Stimulated activated CD8-positive, alpha-beta memory T cell treated with anti-CD3 and anti-CD28 coated beads, Interleukin-7, amount 100 ng/mL, for 48 hours (primary cell): ENCODE results near the gene E2F4.

Source experiments
- DNase-seq, 2 donors: peaks; one replicate each; pipeline ENCODE4 v3.0.0-alpha.2; 2020; ENCODE audit warnings: low read depth in 1 of 2; ENCODE audit errors: extremely low read depth in 1 of 2

Gene E2F4

DNA sequence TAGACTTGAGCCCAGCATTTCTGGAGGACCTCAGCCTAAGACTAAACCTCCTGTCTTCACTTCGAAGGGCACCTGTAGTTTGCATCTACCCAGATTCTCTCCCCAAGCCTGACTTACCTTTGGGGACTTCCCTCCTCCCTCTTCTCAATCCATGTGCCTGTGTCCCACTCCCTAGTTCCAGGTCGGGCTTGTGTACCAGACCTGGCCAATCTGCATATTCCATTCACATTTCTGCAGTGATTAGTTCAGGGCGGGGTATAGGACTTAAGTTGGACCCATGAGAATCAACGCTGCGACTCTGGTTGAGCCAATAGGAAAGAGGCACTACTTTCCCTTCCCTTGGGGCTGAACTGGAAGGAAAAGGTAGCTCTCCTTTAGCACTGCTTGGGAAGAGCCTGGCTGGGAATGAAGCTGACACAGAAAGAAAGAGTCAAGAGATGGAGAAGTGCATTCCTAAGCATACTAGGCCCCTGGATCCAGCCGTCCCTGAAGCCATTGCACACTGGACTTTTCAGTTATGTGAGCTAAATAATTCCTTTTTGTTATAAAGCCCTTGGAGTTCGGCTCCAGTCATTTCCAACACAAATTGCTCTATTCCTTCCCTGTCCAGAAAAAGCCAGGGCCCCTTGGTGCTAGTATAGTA, 34.7 kb upstream of the E2F4 start:
- DNase-seq, result no peak

DNA sequence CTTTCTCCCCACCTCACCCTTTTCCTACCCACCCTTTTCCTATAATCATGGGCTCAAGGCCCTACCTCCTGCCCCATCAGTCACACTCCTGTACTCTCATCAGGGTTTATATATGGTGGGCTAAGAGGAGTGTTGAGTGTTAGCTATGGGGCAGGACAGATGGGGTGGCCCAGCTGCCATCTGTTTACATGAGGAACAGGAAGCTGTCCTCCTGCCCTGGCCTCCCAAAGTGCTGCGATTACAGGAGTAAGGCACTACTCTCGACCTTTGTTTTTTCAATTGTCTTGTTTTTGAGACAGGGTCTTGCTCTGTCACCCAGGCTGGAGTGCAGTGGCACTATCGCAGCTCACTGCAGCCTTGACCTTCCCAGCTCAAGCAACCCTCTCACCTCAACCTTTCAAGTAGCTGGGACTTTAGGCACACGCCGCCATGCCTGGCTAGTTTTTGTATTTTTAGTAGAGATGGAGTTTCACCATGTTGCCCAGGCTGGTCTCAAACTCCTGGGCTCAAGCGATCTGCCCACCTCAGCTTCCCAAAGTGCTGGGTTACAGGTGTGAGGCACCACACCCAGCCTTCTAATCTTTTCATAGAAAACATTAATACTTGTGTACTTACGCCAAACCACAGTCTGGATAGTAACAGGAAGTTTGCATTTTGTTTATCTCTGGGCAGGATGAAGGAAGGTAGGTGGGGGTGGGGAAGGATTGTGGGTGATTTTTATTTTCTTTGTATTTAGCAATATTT, 33.9 kb upstream of the E2F4 start:
- no peak for DNase-seq

DNA sequence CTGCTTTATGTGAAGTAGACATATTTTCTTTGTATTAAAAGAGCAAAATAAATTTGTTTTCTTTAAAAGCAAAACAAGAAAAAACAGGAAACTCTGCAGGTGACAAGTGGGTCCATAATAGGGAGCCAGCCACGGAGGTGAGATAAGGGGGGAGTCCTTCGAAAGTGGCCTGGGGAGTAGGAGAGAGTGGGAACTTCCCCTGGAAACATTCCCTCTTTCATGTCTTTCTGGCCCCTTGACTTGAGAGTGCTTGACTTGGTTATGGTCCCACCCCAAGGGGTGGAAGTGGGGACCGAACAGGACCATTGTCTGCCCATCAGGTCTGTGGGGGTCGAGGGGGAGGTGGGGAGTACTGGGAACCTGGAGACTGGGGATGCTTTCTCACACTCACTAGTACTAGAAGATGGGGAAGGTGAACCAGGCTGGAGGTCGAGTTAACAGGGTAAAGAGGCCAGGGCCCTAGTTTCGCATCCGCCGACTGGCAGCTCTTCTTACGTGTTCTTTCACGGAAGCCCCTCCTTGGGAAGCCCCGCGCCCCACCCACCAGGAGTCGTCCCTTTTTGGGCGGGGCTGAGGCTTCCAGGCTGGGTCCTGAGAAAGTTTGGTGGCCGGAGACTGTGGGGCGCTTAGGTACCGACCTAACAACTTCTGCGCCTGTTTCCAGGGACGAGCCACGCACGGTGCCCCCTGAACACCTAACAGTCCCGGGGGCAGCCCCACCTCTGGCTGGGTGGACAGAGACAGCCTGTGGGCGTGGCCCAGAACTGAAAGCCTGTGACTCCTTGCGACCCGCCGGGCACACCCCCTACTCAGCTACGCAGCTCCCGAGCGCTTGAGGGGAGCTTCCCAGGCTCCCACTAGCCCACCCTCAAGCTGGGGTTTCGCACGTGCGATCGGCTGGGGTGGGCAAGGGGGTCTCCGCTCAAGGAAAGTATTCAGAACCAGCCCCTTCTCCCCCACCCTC, 33.0 kb upstream of the E2F4 start:
- DNase-seq, result peak; percentile 61 to 83

DNA sequence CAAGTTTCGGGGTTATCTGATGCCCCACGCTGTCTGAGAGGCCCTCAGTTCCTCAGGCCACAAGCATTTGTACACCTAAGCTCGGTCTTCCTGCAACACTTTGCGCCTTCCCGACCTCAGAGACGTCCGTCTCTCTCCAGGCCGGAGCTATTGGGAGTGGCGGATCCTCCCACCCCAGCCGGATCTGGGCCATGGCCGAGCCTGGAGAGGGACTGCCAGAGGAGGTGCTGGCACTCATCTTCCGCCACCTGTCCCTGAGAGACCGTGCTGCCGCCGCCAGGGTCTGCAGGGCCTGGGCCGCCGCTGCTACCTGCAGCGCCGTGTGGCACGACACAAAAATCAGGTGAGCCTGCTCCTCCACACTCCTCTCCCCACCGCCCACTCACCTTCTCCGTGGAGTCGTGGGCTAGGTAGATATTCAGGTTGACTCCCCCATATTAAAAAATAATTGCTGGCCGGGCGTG, 30.3 kb upstream of the E2F4 start:
- no peak for DNase-seq

DNA sequence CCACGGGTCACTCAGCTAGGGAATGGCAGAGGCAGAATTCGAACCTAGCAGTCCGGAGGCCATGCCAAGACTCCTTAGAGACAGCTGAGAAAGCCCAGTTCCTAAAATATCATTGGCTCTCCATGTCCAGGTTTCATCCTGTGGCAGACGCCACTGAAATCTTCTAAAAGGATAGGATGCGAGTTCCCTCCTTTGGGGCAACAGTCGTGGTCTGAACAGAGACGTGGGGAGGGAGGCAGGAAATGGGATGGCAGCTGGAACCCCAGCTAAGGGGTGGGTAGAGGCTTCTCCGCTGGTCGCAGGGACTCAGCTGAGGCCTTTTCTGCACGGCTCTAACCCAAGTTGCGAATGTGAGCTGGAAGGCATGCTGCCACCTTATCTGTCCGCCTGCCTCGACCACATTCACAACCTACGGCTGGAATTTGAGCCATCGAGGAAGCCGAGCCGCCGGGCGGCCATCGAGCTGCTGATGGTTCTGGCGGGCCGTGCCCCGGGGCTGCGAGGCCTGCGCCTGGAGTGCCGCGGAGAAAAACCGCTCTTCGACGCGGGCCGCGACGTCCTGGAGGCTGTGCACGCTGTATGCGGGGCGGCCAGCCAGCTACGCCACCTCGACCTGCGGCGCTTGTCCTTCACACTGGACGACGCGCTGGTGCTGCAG, 29.3 kb upstream of the E2F4 start:
- no peak for DNase-seq

DNA sequence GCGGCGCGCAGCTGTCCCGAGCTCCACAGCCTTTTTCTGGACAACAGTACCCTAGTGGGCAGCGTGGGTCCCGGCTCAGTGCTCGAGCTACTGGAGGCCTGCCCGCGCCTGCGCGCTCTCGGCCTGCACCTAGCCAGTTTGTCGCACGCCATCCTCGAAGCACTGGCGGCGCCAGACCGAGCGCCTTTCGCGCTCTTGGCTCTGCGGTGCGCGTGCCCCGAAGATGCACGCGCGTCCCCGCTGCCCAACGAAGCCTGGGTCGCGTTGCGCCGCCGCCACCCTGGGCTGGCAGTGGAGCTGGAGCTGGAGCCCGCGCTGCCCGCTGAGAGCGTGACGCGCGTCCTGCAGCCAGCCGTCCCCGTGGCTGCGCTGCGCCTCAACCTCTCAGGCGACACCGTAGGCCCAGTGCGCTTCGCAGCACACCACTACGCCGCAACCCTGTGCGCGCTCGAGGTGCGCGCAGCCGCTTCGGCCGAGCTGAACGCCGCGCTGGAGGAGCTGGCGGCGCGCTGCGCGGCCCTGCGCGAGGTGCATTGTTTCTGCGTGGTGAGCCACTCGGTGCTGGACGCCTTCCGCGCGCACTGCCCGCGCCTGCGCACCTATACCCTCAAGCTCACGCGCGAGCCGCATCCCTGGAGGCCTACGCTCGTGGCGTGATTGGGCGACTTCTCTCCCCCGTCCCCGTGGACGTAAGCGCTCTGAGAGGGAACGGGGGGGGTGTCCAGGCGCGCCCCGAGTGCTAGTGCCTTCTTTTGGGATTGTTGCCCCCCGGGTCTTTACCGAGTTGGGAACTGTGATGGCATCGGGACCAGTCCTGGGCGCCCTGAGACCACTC, 28.6 kb upstream of the E2F4 start:
- DNase-seq, result no peak

DNA sequence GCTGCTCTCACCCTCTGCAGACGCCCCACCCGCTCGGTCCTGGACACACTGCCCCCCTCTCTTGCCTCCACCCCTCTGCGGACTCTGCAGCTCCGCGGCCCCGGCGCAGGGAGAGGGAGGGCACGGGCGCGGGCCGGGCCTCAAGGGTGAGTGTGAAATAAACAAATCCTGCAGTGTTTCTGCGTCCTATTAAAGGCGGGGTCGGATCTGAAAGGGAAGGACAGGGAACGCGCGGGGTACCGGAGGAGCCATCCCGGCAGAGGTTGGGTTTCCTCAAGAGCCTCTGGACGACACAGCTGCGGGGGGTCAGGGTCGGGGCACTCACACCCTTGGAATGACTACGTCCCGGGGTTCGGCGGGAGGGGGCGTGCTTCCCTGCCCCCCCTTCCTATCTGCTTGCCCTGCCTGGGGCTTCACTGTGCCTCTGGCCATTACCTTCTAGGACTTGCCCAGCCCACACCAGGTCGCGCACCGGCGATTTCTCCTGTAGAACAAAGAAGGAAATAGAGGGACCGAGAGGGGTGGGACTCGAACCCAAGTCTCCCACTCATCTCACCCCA, 27.9 kb upstream of the E2F4 start:
- no peak for DNase-seq

DNA sequence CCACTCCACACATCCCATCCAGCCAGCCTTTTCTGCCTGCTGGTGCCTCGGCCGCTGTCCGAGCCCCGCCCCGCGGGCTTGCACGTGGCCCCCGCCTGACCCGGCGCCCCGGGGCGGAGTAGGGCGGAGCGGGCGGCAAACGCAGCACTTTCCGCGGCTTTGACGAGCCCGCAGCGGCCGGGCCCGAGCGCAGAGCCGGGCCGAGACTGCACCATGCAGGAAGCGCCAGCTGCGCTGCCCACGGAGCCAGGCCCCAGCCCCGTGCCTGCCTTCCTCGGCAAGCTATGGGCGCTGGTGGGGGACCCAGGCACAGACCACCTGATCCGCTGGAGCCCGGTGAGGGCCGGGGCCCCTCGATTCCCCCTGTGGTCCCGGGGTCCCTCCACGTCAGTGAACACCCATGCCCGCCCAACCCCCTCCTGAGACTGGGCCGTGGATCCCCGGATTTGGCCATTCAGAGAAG, 27.3 kb upstream of the E2F4 start, which contains the start of gene HSF4:
TSS of gene HSF4 (plus strand) at position 147 of the 463 bp plus-strand sequence. CDS start at position 214, 67 bp downstream.
- DNase-seq, result no peak

DNA sequence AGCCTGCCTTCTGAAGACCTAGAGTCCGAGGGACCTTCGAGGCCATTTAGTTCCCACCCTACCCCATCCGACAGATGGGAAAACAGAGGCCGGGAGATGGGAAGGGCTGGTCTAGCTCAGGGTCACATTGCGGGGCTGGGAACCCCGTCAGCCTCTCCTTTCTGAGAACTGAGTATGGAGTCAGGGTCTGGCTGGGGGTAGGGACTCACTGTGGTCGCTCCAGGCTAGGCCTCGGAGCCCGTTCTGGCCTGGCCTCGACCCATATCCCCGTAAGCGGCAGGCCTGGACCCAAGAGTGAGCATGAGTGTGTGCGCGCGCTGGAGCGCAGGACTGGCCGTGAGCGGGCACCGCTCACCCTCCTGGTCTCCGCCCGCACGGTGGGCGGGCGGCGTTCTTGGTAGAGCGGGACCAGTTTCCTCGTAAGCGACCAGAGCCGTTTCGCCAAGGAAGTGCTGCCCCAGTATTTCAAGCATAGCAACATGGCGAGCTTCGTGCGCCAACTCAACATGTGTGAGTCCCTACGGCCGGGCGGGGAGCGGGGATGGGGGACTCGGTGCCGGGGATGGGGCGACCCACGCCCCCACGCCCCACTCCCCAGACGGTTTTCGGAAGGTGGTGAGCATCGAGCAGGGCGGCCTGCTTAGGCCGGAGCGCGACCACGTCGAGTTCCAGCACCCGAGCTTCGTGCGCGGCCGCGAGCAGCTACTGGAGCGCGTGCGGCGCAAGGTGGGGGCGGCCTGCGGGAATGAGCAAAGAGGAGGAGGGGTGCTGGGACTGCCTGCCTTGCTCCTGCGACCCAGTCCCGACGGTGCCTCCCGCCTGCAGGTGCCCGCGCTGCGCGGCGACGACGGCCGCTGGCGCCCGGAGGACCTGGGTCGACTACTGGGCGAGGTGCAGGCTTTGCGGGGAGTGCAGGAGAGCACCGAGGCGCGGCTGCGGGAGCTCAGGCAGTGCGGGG, 26.6 kb upstream of the E2F4 start:
- no peak for DNase-seq

DNA sequence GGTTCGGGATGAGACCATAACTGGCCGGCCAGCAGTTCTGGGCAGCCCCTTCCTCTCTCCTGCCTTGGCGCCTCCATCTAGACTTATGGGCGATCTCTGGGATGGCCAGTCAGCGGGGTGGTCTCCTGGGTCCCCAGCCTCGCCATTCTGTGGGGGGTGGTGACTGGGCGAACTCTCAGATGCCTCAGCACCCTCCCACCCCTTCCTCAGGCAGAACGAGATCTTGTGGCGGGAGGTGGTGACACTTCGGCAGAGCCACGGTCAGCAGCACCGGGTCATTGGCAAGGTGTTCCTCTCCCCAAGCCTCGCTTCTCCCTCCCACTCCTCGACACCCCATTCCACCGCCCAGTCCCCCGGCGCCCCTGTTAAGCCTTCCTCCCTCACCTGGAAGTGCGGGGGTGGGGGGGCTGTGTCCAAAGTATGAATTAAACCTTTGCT, 25.8 kb upstream of the E2F4 start:
- DNase-seq, result no peak

DNA sequence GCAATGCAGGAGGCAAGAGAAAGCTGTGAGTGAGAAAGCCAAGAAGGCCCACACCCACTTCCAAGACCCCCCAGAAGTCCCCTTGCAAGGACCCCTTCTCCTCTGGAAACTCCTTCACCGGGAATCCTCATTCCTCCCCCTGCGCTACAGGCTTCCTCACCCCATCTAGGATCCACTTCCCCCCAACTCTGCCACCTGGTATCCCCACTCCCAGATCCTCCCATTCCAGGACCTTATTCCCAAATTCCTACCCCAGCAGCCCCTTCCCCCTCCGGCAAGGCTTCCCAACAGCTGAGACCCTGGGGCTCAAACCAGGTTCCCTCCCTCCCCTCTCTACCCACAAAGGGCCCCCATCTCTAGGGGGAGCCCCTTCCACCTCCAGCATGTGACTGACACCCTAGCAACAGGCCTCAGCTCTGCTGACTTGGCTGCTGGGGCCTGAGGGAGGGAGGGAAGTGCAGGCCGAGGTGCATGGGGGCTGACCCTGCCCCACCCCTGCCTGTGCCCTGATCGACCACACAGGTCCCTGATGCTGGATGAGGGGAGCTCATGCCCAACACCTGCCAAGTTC, 25.3 kb upstream of the E2F4 start:
- DNase-seq, result no peak

DNA sequence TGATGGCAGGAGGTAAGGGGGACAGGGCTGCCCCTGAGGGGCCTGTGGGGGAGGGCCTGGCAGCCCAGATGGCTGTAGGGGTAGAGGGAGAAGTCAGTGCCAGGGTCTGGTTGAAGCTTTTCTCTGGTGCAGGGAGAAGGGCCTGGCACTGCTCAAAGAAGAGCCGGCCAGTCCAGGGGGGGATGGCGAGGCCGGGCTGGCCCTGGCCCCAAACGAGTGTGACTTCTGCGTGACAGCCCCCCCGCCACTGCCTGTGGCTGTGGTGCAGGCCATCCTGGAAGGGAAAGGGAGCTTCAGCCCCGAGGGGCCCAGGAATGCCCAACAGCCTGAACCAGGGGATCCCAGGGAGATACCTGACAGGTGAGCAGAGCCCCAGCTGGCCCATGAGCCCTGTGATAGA, 24.4 kb upstream of the E2F4 start:
- no peak for DNase-seq

DNA sequence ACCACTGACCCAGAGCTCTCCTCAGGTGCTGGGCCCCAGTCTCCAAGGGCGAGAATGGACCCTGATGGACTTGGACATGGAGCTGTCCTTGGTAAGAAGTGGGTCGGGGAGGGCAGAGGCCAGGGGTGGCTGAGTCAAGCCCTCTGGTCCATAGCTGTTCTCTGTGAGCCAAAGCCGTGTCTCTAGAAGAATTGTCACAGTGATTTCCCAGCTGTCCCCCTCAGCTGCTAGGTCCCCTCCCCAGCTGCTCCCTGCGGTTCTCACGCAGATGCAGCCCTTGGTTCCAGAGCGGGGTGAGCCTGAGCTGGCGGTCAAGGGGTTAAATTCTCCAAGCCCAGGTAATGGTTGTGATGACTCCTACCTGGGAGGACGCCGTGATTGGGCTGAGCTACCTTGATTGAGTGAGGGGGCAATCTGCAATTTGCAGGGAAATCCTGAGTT, 22.9 kb upstream of the E2F4 start:
- no peak for DNase-seq

DNA sequence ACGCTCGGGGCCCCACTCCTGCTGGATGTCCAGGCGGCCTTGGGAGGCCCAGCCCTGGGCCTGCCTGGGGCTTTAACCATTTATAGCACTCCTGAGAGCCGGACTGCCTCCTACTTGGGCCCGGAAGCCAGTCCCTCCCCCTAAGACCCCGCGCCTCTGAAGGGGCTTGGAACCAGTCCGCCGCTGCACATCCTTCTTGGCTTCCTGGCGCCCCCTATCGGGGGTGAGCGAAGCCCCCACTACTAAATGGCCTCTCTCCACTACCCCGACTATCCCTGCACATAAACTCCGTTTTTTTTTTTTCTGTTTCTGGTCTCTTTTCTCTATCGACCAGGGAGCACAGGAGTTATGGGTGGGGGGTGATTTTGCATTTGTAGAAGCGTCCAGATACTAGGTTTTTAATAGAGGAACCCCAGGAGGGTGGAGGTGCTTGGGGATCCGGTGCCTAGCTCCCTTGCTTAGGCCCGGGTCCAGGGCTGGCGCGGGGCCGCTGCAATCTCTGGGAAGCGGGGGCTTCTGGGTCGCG, 22.2 kb upstream of the E2F4 start:
- DNase-seq, result no peak

DNA sequence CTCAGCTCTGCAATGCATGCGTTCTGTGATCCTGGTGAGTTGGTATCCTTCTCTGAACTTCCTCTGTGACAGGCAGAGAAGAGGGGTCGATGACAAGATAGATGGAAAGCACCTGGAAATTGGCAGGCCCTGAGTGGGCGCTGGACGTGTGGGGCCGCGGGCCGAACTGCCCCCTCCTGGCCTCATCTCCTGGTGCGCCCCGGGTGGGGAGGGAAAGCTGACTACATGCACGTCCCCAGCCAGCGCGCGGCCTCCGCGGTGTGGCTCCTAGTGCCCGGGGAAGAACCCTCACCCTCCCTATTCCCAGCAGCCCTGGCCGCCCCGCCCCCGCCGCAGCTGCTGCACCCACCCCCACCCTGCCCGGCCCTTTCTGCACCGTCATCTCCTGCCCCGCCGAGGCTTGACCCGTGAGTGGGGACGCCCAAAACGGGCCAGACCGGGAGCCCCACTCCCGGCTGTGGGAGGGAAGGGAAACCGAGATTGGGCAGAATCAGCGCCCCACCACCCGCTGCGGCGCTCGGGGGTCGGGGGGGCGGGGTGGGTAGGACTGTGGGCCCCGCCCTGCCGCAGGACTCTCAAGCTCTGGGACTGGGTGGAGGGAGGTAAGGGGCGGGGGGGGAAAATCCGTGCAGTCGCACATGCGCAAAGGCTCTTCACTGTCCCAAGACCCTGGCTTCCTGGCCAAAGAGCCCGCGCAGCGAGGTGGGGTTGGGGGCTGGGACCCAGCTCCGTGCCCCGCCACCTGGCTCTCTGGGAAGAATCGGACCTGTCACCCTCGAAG, 21.6 kb upstream of the E2F4 start, which contains the start of gene NOL3:
TSS of gene NOL3 (plus strand) at position 371 of the 781 bp plus-strand sequence.
- peak in 1 of 2 donors; percentile 57 for DNase-seq

DNA sequence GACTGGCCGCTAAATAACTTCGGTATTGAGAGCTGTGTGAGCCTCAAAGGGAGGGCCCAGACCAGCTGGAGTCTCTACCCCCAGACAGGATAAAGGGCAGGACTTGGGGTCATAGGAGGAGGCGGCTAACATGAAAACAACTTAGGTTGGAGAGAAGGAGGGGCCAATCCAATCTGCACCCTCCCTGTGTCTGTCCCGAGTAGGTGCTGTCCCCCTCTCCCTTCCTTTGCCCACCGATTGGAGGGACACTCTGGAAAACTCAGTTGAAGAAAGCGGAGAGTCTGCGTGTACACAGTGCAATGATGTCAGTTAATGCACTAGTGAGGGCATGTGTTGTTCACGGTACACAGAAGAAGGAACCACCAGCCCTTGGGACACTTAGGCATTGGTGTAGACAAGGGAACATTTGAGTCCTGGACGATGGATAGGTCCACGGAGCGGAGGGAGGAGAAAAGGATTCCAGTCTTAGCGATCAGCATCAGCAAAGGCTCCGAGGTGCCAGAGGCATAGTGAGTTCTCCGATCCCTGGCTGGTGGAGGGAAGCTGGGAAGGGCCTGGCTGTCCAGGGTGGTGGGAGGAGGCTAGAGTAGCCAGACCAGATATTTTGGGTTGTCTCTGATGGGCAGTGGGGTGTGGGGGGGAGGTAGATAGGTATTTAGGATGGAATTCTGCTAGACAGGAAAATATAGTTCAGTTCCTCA, 20.9 kb upstream of the E2F4 start:
- DNase-seq, result no peak
